OCI-LY3 (cell line): Measurements from ENCODE around the gene CYB5R3.
A peak's percentile ranks its signal among the peaks of the same experiment; 100 is the strongest.

ENCODE experiments used
- H2AFZ ChIP-seq: fragments of 200-600, 300-600 bp; shearing (Covaris generic); 2 replicates; pipeline ENCODE4 v1.6.0; 2014; ENCODE audit warnings: antibody characterized with exemption, low read depth, low read length
- H3K27ac ChIP-seq: fragments of 200-600, 300-600 bp; sonication (generic); 2 replicates; pipeline ENCODE4 v1.5.1; 2014; ENCODE audit warnings: mild to moderate bottlenecking, low read length, moderate library complexity, mixed read lengths
- H3K27me3 ChIP-seq: fragments of 200-600, 300-600 bp; sonication (generic); 2 replicates; pipeline ENCODE4 v1.6.1; 2014; ENCODE audit warnings: low read depth, low read length, mixed read lengths
- H3K36me3 ChIP-seq: fragments of 200-600, 300-600 bp; sonication (generic); replicated peaks from 2 replicates; pipeline ENCODE3; 2014; ENCODE audit warnings: low read depth, low read length, mixed read lengths
- H3K4me1 ChIP-seq: fragments of 300-600, 200-600 bp; sonication (generic); 2 replicates; pipeline ENCODE4 v1.6.1; 2014; ENCODE audit warnings: low read length, mixed read lengths
- H3K4me2 ChIP-seq: fragments of 200-600, 300-600 bp; sonication (generic); 2 replicates; pipeline ENCODE4 v1.6.1; 2014; ENCODE audit warnings: low read length, mixed read lengths
- H3K4me3 ChIP-seq: fragments of 300-600, 200-600 bp; sonication (generic); 2 replicates; pipeline ENCODE4 v1.5.1; 2014; ENCODE audit warnings: antibody characterized with exemption, mild to moderate bottlenecking, low read length, moderate library complexity
- H3K79me2 ChIP-seq: fragments of 300-600, 200-600 bp; shearing (Covaris generic); 2 replicates; pipeline ENCODE4 v1.6.1; 2014; ENCODE audit warnings: mild to moderate bottlenecking, low read length, mixed read lengths
- H3K9ac ChIP-seq: fragments of 300-600, 200-600 bp; shearing (Covaris generic); 2 replicates; pipeline ENCODE4 v1.6.0; 2014; ENCODE audit warnings: mild to moderate bottlenecking, low read length, moderate library complexity
- H3K9me3 ChIP-seq: fragments of 200-600, 300-600 bp; shearing (Covaris generic); 2 replicates; pipeline ENCODE4 v1.6.1; 2014; ENCODE audit warnings: low read length, mixed read lengths; ENCODE audit not compliant: insufficient read depth
- H4K20me1 ChIP-seq: fragments of 200-600, 300-600 bp; sonication (generic); 2 replicates; pipeline ENCODE4 v1.6.1; 2016; ENCODE audit warnings: low read length, mixed read lengths; ENCODE audit not compliant: insufficient read depth
- EZH2phosphoT487 ChIP-seq: fragments of 200-600 bp; shearing (Covaris generic); IDR thresholded peaks from 2 replicates; pipeline ENCODE4 v1.6.1; 2018; ENCODE audit warnings: antibody characterized with exemption, mixed run types, low read depth
- TF ChIP-seq, protein P1 (sequence below): fragments of 200-600, 300-600 bp; sonication (generic); IDR thresholded peaks from 2 replicates; pipeline ENCODE4 v1.5.1; 2014; ENCODE audit warnings: antibody characterized with exemption, low read length, low read depth

The CYB5R3 gene

DNA sequence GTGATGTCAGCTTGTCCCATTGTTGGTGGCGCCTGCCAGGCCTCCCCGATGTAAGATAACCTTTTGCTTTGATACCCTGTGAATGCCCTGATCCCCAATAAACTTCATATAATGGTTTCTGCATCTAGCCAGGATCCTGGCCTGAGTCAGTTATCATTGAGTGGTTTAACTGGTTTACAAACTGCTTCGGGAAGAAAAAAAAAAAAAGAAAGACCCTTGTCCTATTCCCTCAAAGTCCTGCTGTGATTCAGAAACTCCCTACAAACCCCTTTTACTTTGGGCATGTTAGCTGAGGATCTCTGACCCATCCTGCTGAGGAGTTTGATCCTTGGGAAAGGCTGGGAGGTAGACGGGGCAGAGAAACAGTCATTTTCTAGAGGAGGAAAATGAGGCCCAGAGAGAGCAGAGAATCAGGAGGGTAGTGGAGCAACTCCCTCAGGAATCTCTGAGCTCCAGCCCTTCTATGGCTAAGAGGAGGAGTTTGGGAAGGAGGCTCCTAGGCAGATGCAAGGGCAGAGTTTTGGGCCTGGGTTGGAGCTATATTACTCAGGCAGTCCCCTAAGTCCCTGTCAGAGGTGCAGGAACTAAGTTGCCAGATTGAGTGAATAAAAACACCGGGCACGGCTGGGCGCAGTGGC, 5.4 kb upstream of the CYB5R3 start:
- TF ChIP-seq EZH2phosphoT487, result no peak
- TF ChIP-seq, protein P1, sequence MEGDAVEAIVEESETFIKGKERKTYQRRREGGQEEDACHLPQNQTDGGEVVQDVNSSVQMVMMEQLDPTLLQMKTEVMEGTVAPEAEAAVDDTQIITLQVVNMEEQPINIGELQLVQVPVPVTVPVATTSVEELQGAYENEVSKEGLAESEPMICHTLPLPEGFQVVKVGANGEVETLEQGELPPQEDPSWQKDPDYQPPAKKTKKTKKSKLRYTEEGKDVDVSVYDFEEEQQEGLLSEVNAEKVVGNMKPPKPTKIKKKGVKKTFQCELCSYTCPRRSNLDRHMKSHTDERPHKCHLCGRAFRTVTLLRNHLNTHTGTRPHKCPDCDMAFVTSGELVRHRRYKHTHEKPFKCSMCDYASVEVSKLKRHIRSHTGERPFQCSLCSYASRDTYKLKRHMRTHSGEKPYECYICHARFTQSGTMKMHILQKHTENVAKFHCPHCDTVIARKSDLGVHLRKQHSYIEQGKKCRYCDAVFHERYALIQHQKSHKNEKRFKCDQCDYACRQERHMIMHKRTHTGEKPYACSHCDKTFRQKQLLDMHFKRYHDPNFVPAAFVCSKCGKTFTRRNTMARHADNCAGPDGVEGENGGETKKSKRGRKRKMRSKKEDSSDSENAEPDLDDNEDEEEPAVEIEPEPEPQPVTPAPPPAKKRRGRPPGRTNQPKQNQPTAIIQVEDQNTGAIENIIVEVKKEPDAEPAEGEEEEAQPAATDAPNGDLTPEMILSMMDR, result no peak
- H3K9me3 ChIP-seq, result no peaks in the 10 kb centered on the region
- H3K9ac ChIP-seq, result no peak overlapping the region
- no peaks in the 10 kb centered on the region for H3K27me3 ChIP-seq
- H3K4me1 ChIP-seq, result peaks cover 29% of the 10 kb centered on the region
- no peak overlapping the region for H3K4me3 ChIP-seq
- H4K20me1 ChIP-seq, result no peaks in the 10 kb centered on the region
- no peak overlapping the region for H3K27ac ChIP-seq
- H3K36me3 ChIP-seq, result no peaks in the 10 kb centered on the region
- H3K4me2 ChIP-seq, result no peak overlapping the region
- H2AFZ ChIP-seq, result no peak overlapping the region
- no peaks in the 10 kb centered on the region for H3K79me2 ChIP-seq

DNA sequence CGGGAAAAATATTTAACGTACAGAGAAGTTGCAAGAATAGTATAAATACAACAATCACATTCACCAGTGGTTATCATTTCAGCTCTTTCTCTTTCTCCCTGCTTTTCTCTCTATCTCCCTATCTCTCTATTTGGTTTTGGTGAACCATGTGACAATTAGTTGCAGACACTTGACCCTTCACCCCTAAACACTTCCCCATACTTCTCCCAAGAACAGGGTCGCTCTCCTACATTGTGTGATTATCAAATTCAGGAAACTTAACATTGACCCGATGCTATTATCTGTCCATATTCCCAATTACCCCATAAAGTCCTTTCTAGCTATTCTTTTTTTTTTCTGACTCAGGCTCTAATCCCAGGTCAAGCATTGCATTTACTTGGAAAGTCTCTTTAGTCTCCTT, 4.8 kb upstream of the CYB5R3 start:
- H3K27ac ChIP-seq, result no peak overlapping the region

DNA sequence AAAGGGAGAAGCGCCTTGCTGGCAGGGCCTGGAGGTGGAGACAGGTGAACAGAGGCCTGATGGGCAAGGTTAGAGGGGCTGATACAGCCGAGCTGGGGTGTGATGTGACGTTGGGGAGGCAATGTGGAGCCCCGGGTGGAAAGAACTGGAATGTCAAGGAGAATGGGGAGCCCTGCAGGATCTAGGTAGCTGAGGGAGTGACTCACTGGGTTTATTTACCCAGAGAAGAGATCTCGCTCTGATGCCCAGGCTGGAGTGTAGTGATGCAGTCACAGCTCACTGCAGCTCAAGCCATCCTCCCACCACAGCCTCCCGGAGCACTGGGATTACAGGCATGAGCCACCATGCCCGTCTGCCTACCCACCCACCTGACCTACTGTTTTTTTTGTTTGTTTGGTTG, 1.9 kb upstream of the CYB5R3 start:
- H3K4me1 ChIP-seq, result peaks cover 22% of the 10 kb centered on the region
- TF ChIP-seq EZH2phosphoT487, result no peak
- TF ChIP-seq, protein P1, result no peak
- H2AFZ ChIP-seq, result no peak overlapping the region
- H3K79me2 ChIP-seq, result peaks cover 28% of the 10 kb centered on the region
- H3K27ac ChIP-seq, result no peak overlapping the region
- H3K4me3 ChIP-seq, result no peak overlapping the region
- H4K20me1 ChIP-seq, result peaks cover 12% of the 10 kb centered on the region
- H3K9me3 ChIP-seq, result no peaks in the 10 kb centered on the region
- H3K36me3 ChIP-seq, result no peaks in the 10 kb centered on the region
- no peak overlapping the region for H3K9ac ChIP-seq
- no peaks in the 10 kb centered on the region for H3K27me3 ChIP-seq
- H3K4me2 ChIP-seq, result no peak overlapping the region

More for the DNA sequence above, 4.8 kb upstream of the CYB5R3 start:
- Histone ChIP-seq H3K9me3 (no peaks in the 10 kb centered on the region), H3K4me3 (no peak overlapping the region), H2AFZ (no peak overlapping the region), H3K4me1 (peaks cover 29% of the 10 kb centered on the region), H3K27me3 (no peaks in the 10 kb centered on the region), H3K4me2 (no peak overlapping the region), H3K79me2 (no peaks in the 10 kb centered on the region), H4K20me1 (no peaks in the 10 kb centered on the region), H3K9ac (no peak overlapping the region), H3K36me3 (no peaks in the 10 kb centered on the region)
- no peak for TF ChIP-seq EZH2phosphoT487
- TF ChIP-seq, protein P1, result no peak

DNA sequence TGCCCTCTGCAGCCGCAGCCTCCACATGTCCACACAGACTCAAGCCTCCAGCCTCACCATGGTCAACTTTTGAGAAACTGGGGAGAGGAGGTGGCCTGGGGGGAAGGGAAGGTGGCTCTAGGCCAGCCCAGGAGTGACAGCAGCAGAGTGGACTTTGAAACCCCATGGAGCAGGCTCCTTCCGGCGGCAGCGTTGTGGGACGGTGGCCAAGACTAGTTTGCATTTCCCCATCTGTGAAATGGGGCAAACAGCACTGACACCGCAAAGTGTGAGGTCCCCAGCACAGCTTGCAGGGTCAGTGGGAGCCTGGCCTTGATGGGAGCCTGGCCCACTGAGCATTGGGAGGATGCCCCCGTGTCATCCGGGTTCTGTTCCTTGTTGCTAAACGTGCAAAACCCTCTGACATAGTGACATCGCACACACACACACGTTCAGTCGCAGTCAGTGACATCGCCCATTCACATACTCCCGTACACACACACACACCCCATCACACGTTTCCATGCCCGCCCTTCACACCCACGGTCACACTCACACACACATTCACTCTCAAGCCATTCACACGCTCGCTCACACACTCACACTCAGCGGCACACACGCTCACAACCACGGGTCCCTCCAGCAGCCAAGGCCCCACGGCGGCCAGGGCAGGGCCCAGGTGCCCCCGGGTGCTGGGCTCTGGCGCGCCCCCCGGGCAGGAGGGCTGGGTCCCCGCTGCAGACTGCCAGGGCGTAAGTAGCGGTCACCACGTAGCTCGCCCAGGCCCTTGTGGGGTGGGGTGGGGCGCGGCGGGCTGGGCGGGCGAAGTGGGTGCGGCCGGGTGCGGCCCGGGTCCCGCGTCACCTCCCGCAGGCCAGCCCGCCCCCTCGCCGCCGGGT, 585 bp downstream of the CYB5R3 start:
- TF ChIP-seq EZH2phosphoT487, result no peak
- TF ChIP-seq, protein P1, result no peak
- Histone ChIP-seq H3K9ac (peak overlapping the region; percentile 85), H3K4me3 (peak overlapping the region; percentile 96), H3K4me2 (peak overlapping the region; percentile 99), H3K9me3 (no peaks in the 10 kb centered on the region), H3K4me1 (peaks cover 17% of the 10 kb centered on the region), H3K79me2 (peaks cover 53% of the 10 kb centered on the region), H2AFZ (no peak overlapping the region; the same call in 1 of the 2 replicates), H3K27ac (peak overlapping the region; percentile 18; the same call in 1 of the 2 replicates), H3K36me3 (peaks cover 3% of the 10 kb centered on the region), H4K20me1 (peaks cover 23% of the 10 kb centered on the region), H3K27me3 (no peaks in the 10 kb centered on the region)
